Activated T-helper 2 cell treated with anti-CD3 and anti-CD28 coated beads, Interferon-gamma antibody, Interleukin-2, Interleukin-4, amounts not matched to agents 10 μg/mL and 5 μg/mL and 100 μg/mL, durations not matched to agents 14 hours and 24 hours and 36 hours (primary cell): Measurements from ENCODE around the gene MTMR3. TPM values are rescaled to one million over a fixed set of nuclear protein-coding genes. Genes with fewer than 3 reads are reported as not detected.

ENCODE experiments used
- DNase-seq: peaks from one replicate; pipeline ENCODE4 v3.0.0; 2021; ENCODE audit warnings: low spot score
- H3K27ac Mint-ChIP-seq: one replicate; pipeline ENCODE4 v1.8.0; 2021; ENCODE audit warnings: mixed read lengths
- H3K27me3 Mint-ChIP-seq: one replicate; pipeline ENCODE4 v1.8.0; 2021; ENCODE audit warnings: low read depth, mixed read lengths
- H3K36me3 Mint-ChIP-seq: one replicate; pipeline ENCODE4 v1.8.0; 2021; ENCODE audit warnings: low read depth, mixed read lengths
- H3K4me1 Mint-ChIP-seq: one replicate; pipeline ENCODE4 v1.8.0; 2021; ENCODE audit warnings: low read depth, mixed read lengths
- H3K4me3 Mint-ChIP-seq: one replicate; pipeline ENCODE4 v1.8.0; 2021; ENCODE audit warnings: low read depth, mild to moderate bottlenecking, moderate library complexity, mixed read lengths
- H3K9me3 Mint-ChIP-seq: one replicate; pipeline ENCODE4 v1.8.0; 2021; ENCODE audit warnings: mixed read lengths
- intact Hi-C: fragments of 100-400 bp; cut with micrococcal nuclease; formaldehyde crosslinking; loops from one replicate; pipeline ENCODE4 v1.15.1; 2023
- total RNA-seq: library from RNA; stranded (reverse); gene quantifications from 2 replicates; pipeline ENCODE4 v1.2.3, GENCODE V29; 2022

The MTMR3 gene
- total RNA-seq, 1 donor from 2014 or later, result 22.1 TPM

- intact Hi-C loops, result no loop called here
- Mint-ChIP-seq H3K36me3 (no peaks in the 10 kb centered on the region), H3K4me3 (no peak overlapping the region), H3K27me3 (peaks cover 30% of the 10 kb centered on the region), H3K27ac (no peak overlapping the region), H3K4me1 (peaks cover 13% of the 10 kb centered on the region), H3K9me3 (no peaks in the 10 kb centered on the region)
- no peak for DNase-seq
Observed at GRCh38 chr22:30074147-30074546, 191.2 kb downstream of the MTMR3 start.

- peaks cover 27% of the 10 kb centered on the region for H3K27me3 Mint-ChIP-seq
- H3K9me3 Mint-ChIP-seq, result no peaks in the 10 kb centered on the region
- H3K36me3 Mint-ChIP-seq, result no peaks in the 10 kb centered on the region
- intact Hi-C loops, result no loop called here
- peaks cover 14% of the 10 kb centered on the region for H3K4me1 Mint-ChIP-seq
- DNase-seq, result no peak
- H3K4me3 Mint-ChIP-seq, result no peak overlapping the region
- no peak overlapping the region for H3K27ac Mint-ChIP-seq
Observed at GRCh38 chr22:30074994-30075393, 192.0 kb downstream of the MTMR3 start.

- no peak for DNase-seq
- H3K4me3 Mint-ChIP-seq, result no peak overlapping the region
- peaks cover 13% of the 10 kb centered on the region for H3K4me1 Mint-ChIP-seq
- no peaks in the 10 kb centered on the region for H3K9me3 Mint-ChIP-seq
- peaks cover 3% of the 10 kb centered on the region for H3K36me3 Mint-ChIP-seq
- peaks cover 24% of the 10 kb centered on the region for H3K27me3 Mint-ChIP-seq
- intact Hi-C loops, result no loop called here
- H3K27ac Mint-ChIP-seq, result no peak overlapping the region
Observed at GRCh38 chr22:30077279-30077880, 194.4 kb downstream of the MTMR3 start.

- H3K27ac Mint-ChIP-seq, result peak overlapping the region; percentile 71
- intact Hi-C loops, result no loop called here
Observed at GRCh38 chr22:30078320-30079311, 195.6 kb downstream of the MTMR3 start.

GRCh38 chr22:30079952-30080533, 197.1 kb downstream of the MTMR3 start, which contains the start of gene HORMAD2:
Gene HORMAD2, plus strand, starts transcription at chr22:30080464. Its CDS starts 13,489 bp downstream, at chr22:30093953.
- no peak within 1 kb of the TSS for H3K27ac Mint-ChIP-seq
- H3K27me3 Mint-ChIP-seq, result peaks cover 15% of the 10 kb centered on the region
- peaks cover 3% of the 10 kb centered on the region for H3K36me3 Mint-ChIP-seq
- DNase-seq, result no peak
- peaks cover 13% of the 10 kb centered on the region for H3K4me1 Mint-ChIP-seq
- peaks cover 7% of the 10 kb centered on the region for H3K9me3 Mint-ChIP-seq
- intact Hi-C loops, result loop anchor here (10.0 kb wide), 2 partner anchors 255 to 445 kb away; no protein-coding TSS in a partner anchor
- no peak within 1 kb of the TSS for H3K4me3 Mint-ChIP-seq

More at GRCh38 chr22:30078320-30079311, 195.6 kb downstream of the MTMR3 start:
- Mint-ChIP-seq H3K27me3 (peaks cover 21% of the 10 kb centered on the region), H3K4me3 (peak overlapping the region; percentile 3), H3K36me3 (peaks cover 3% of the 10 kb centered on the region), H3K9me3 (peaks cover under 1% of the 10 kb centered on the region), H3K4me1 (peaks cover 13% of the 10 kb centered on the region)
- DNase-seq, result no peak

Other genes with a start within 250 kb of the MTMR3 start
- 0.05 TPM in 1 of 2 replicates, not detected in the other for gene CABP7, start 163.2 kb upstream of the MTMR3 start, total RNA-seq
- 26.0 and 26.9 TPM in 2 replicates for gene ZMAT5, start 116.2 kb upstream of the MTMR3 start, total RNA-seq
- gene UQCR10, start 115.8 kb upstream of the MTMR3 start, total RNA-seq, result 87.7 and 92.4 TPM in 2 replicates
- 69.8 and 74.9 TPM in 2 replicates for gene ASCC2, start 44.9 kb upstream of the MTMR3 start, total RNA-seq
- 0.48 and 0.53 TPM in 2 replicates for gene HORMAD2, start 197.3 kb downstream of the MTMR3 start, total RNA-seq